Measurements from ENCODE around the gene ZSCAN5A.
"Not testable (repeated sequence)": the region's sequence is repeated elsewhere in the genome, so short reads cannot be mapped to it uniquely, and the experiment has no call there.

The ZSCAN5A gene

GRCh38 chr19:56348289-56348877 lies 33.7 kb upstream of the ZSCAN5A start:
- ChIA-PET CTCF (interaction anchor here (1.0 to 4.0 kb wide), 14 partner anchors 9 to 716 kb away, joined by 3 to 30 read pairs (median 6); no protein-coding TSS in a partner anchor), POLR2A (no interaction called here)
- no peak for DNase-seq (ENCODE audit: extremely low spot score)
- peak; percentile 37 for TF ChIP-seq CTCF (IDR thresholded peaks at IDR 0.05; ENCODE audit: control extremely low read depth, extremely low read depth, low read depth, missing control alignments)

GRCh38 chr19:56347163-56347778 lies 32.6 kb upstream of the ZSCAN5A start:
- no peak for TF ChIP-seq CTCF (IDR thresholded peaks at IDR 0.05; ENCODE audit: control extremely low read depth, extremely low read depth, low read depth, missing control alignments)
- no peak for DNase-seq (ENCODE audit: extremely low spot score)
- ChIA-PET CTCF (interaction anchor here (1.4 to 4.0 kb wide), 10 partner anchors 9 to 715 kb away, joined by 4 to 30 read pairs (median 10); no protein-coding TSS in a partner anchor), POLR2A (no interaction called here)

- no peak for DNase-seq (ENCODE audit: extremely low spot score)
- ChIA-PET CTCF (interaction anchor here (0.8 to 0.9 kb wide), 2 partner anchors 8 to 261 kb away, joined by 3 to 4 read pairs; no protein-coding TSS in a partner anchor), POLR2A (no interaction called here)
- TF ChIP-seq CTCF (IDR thresholded peaks at IDR 0.05; ENCODE audit: control extremely low read depth, extremely low read depth, low read depth, missing control alignments): no peak
These were observed 27.3 kb upstream of the ZSCAN5A start for GRCh38 chr19:56341948-56342347.

GRCh38 chr19:56339031-56339430 lies 24.4 kb upstream of the ZSCAN5A start:
- DNase-seq (ENCODE audit: extremely low spot score); POLR2A ChIA-PET: not testable (repeated sequence)
- CTCF ChIA-PET: interaction anchor here (0.7 to 2.0 kb wide), 5 partner anchors 10 to 273 kb away, joined by 3 to 10 read pairs (median 4); no protein-coding TSS in a partner anchor

- CTCF ChIA-PET: interaction anchor here (1.0 to 1.8 kb wide), 5 partner anchors 27 to 260 kb away, joined by 3 to 5 read pairs (median 4); no protein-coding TSS in a partner anchor
- POLR2A ChIA-PET; DNase-seq (ENCODE audit: extremely low spot score): not testable (repeated sequence)
These were observed 22.4 kb upstream of the ZSCAN5A start for GRCh38 chr19:56337077-56337476.

- DNase-seq (ENCODE audit: extremely low spot score); POLR2A ChIA-PET: not testable (repeated sequence)
- CTCF ChIA-PET: interaction anchor here (2.9 to 5.1 kb wide), 5 partner anchors 13 to 271 kb away, joined by 17 to 133 read pairs (median 46); no protein-coding TSS in a partner anchor
These were observed 20.7 kb upstream of the ZSCAN5A start for GRCh38 chr19:56335371-56335770.

GRCh38 chr19:56333506-56333905 lies 18.9 kb upstream of the ZSCAN5A start:
- DNase-seq (ENCODE audit: extremely low spot score): peak; percentile 50
- ChIA-PET POLR2A (no interaction called here), CTCF (interaction anchor here (0.7 to 5.1 kb wide), 48 partner anchors 8 to 832 kb away, joined by 3 to 133 read pairs (median 5); partner anchors contain the start of genes EDDM13 and ZSCAN5A)
- peak; percentile 81 for TF ChIP-seq CTCF (IDR thresholded peaks at IDR 0.05; ENCODE audit: control extremely low read depth, extremely low read depth, low read depth, missing control alignments)

GRCh38 chr19:56332695-56333094 lies 18.1 kb upstream of the ZSCAN5A start:
- ChIA-PET CTCF (interaction anchor here (0.7 to 5.1 kb wide), 36 partner anchors 7 to 700 kb away, joined by 3 to 133 read pairs (median 6); partner anchors contain the start of genes EDDM13 and ZSCAN5A), POLR2A (no interaction called here)
- no peak for TF ChIP-seq CTCF (IDR thresholded peaks at IDR 0.05; ENCODE audit: control extremely low read depth, extremely low read depth, low read depth, missing control alignments)
- no peak for DNase-seq (ENCODE audit: extremely low spot score)
